GM12878 (cell line): Measurements from ENCODE around the gene SORL1. TPM values are rescaled to one million over a fixed set of nuclear protein-coding genes. Genes with fewer than 3 reads are reported as not detected.

Experiments used
- ATAC-seq: fragments of 200-7000 bp; cut with Tn5 transposase; 3 replicates; pipeline ENCODE4 v1.9.1; 2020; ENCODE audit warnings: mild to moderate bottlenecking, moderate library complexity
- BruUV-seq: library from RNA; stranded (reverse); fragments of 400-500 nt; replicated peaks from 2 replicates; lab custom pipeline; 2021; lab: Mats Ljungman, UMichigan
- CTCF ChIA-PET: fragments of 300-600 bp; sonication (Branson Sonifier 250); formaldehyde crosslinking; extraction: SDS; loops from one replicate; lab custom pipeline; 2021; ENCODE audit warnings: inconsistent platforms; lab: Yijun Ruan, JAX
- POLR2A ChIA-PET: fragments of 350-600 bp; formaldehyde crosslinking; extraction: SDS; loops from one replicate; lab custom pipeline; 2021; ENCODE audit warnings: inconsistent platforms; lab: Charles Lee
- RAD21 ChIA-PET: fragments of 300-600 bp; sonication (Branson Sonifier 250); formaldehyde crosslinking; loops from one replicate; lab custom pipeline; 2023; ENCODE audit warnings: antibody characterized with exemption; ENCODE audit not compliant: unreplicated experiment; lab: Charles Lee
- SMC1A ChIA-PET: fragments of 300-600 bp; sonication (Branson Sonifier 250); formaldehyde crosslinking; loops from one replicate; lab custom pipeline; 2023; ENCODE audit not compliant: unreplicated experiment, uncharacterized antibody; lab: Charles Lee
- DNase-seq: peaks from one replicate; pipeline ENCODE4 v3.0.0-alpha.2; 2011; ENCODE audit warnings: low read depth, low spot score
- FAIRE-seq: peaks from 3 replicates; lab custom pipeline; 2011; peaks lifted over from hg19 to GRCh38; lab: Jason Lieb, UNC
- H2AFZ ChIP-seq: 2 replicates; pipeline ENCODE4 v1.6.0; 2011; ENCODE audit warnings: low read depth, low read length, control low read depth; ENCODE audit not compliant: control insufficient read depth
- H3K27ac ChIP-seq: 2 replicates; pipeline ENCODE4 v1.5.1; 2011; ENCODE audit warnings: control low read depth; ENCODE audit not compliant: control insufficient read depth, insufficient read depth
- H3K27me3 ChIP-seq, 2 experiments: replicated peaks in 1 of 2; 2 replicates each; pipeline versions ENCODE4 v1.6.0 to v1.6.1; 2011; ENCODE audit warnings: low read length in 1 of 2; ENCODE audit not compliant: control insufficient read depth in 2 of 2, insufficient read depth in 2 of 2
- H3K36me3 ChIP-seq, 2 experiments: 2 replicates each; pipeline ENCODE4 v1.5.1; 2011; ENCODE audit warnings: low read length in 1 of 2; ENCODE audit not compliant: control insufficient read depth in 2 of 2, insufficient read depth in 2 of 2
- H3K4me1 ChIP-seq: 2 replicates; pipeline ENCODE4 v1.6.1; 2011; ENCODE audit warnings: mild to moderate bottlenecking, low read length, moderate library complexity, mixed read lengths; ENCODE audit not compliant: control insufficient read depth, insufficient read depth
- H3K4me2 ChIP-seq: 2 replicates; pipeline ENCODE4 v1.6.0; 2011; ENCODE audit warnings: control low read depth; ENCODE audit not compliant: control insufficient read depth, insufficient read depth
- H3K4me3 ChIP-seq: fragments of 200-600 bp; sonication (generic); 2 replicates; pipeline ENCODE4 v1.5.1; 2016
- H3K79me2 ChIP-seq: 2 replicates; pipeline ENCODE4 v1.6.0; 2011; ENCODE audit warnings: low read length; ENCODE audit not compliant: control insufficient read depth, insufficient read depth
- H3K9ac ChIP-seq: 2 replicates; pipeline ENCODE4 v1.8.0; 2011; ENCODE audit warnings: low read length, control low read depth, mixed read lengths; ENCODE audit not compliant: control insufficient read depth, insufficient read depth
- H3K9me3 ChIP-seq: replicated peaks from 3 replicates; pipeline ENCODE4 v1.5.1; 2011; ENCODE audit warnings: mild to moderate bottlenecking, low read length; ENCODE audit not compliant: control insufficient read depth, insufficient read depth
- H4K20me1 ChIP-seq: 2 replicates; pipeline ENCODE4 v1.6.0; 2011; ENCODE audit not compliant: control insufficient read depth, insufficient read depth
- BHLHE40 ChIP-seq, 2 experiments: fragments of 450-650 bp in 1 of 2; IDR thresholded peaks; 2 replicates each; pipeline ENCODE4 v1.6.1; 2011 to 2017; ENCODE audit warnings: low read depth in 2 of 2, borderline replicate concordance in 1 of 2, improper control_type of control experiment in 1 of 2, low read length in 1 of 2, mild to moderate bottlenecking in 1 of 2
- CBFB ChIP-seq: IDR thresholded peaks from 2 replicates; pipeline ENCODE4 v1.6.1; 2016; ENCODE audit warnings: antibody characterized with exemption, low read depth
- CEBPZ ChIP-seq: fragments of 150-350 bp; IDR thresholded peaks from 2 replicates; pipeline ENCODE4 v1.6.1; 2016; ENCODE audit warnings: low read depth, low read length
- MAX ChIP-seq: IDR thresholded peaks from 2 replicates; pipeline ENCODE4 v1.6.1; 2012; ENCODE audit warnings: low read depth, low read length, improper control_type of control experiment
- MEF2B ChIP-seq: fragments of 450-650 bp; IDR thresholded peaks from 2 replicates; pipeline ENCODE4 v1.6.1; 2018; ENCODE audit warnings: mild to moderate bottlenecking, moderate library complexity; ENCODE audit not compliant: partially characterized antibody, poor library complexity, severe bottlenecking
- RUNX3 ChIP-seq: IDR thresholded peaks from 2 replicates; pipeline ENCODE4 v1.6.1; 2012; ENCODE audit warnings: low read length, inconsistent platforms
- SIX5 ChIP-seq: IDR thresholded peaks from 2 replicates; pipeline ENCODE4 v1.6.1; 2011; ENCODE audit warnings: mild to moderate bottlenecking, low read depth, low read length, moderate library complexity; ENCODE audit not compliant: severe bottlenecking
- SP1 ChIP-seq: IDR thresholded peaks from one replicate; pipeline ENCODE4 v1.6.1; 2011; ENCODE audit warnings: low read depth, low read length
- SPI1 ChIP-seq: IDR thresholded peaks from 2 replicates; pipeline ENCODE4 v1.6.1; 2011; ENCODE audit warnings: low read depth, mild to moderate bottlenecking, low read length, moderate library complexity, borderline replicate concordance; ENCODE audit not compliant: insufficient read depth
- SRF ChIP-seq, 2 experiments: IDR thresholded peaks; 2 replicates each; pipeline ENCODE4 v1.6.1; 2011; ENCODE audit warnings: low read depth in 2 of 2, low read length in 2 of 2, mild to moderate bottlenecking in 1 of 2, moderate library complexity in 1 of 2
- WGBS: methylation state at CpG from one replicate; pipeline ENCODE4 v1.1.6; 2016; ENCODE audit warnings: low lambda C conversion rate; ENCODE audit not compliant: insufficient replicate concordance, insufficient coverage; ENCODE audit errors: missing lambda C conversion rate; 5-methylcytosine and 5-hydroxymethylcytosine counted together
- in situ Hi-C: fragments of 300-500 bp; cut with MboI; formaldehyde crosslinking; loops from 9 replicates; pipeline ENCODE4 v1.14.3; 2018; ENCODE audit warnings: mixed read lengths
- intact Hi-C: fragments of 100-400 bp; cut with micrococcal nuclease; formaldehyde crosslinking; loops from one replicate; pipeline ENCODE4 v1.14.2; 2022; ENCODE audit not compliant: unreplicated experiment
- polyA plus RNA-seq, 11 experiments: library from polyadenylated mRNA; depleted of rRNA in 4 of 11; unstranded in 6 of 11; stranded (reverse) in 5 of 11; fragments of >200 nt; fragmentation: Nextera tagmentation in 4 of 11; fragmentation: Illumina TruSeq in 1 of 11; extraction: Ambion mirVana in 4 of 11; extraction: Trizol in 1 of 11; gene quantifications; 1 replicate in 1 of 11; 2 replicates in 10 of 11; pipeline versions ENCODE4 v1.2.1 to v1.2.3, GENCODE V29; 2011 to 2016; ENCODE audit warnings: inconsistent platforms in 2 of 11, missing spikeins in 2 of 11, low read depth in 1 of 11
- total RNA-seq, 4 experiments: library from RNA; depleted of rRNA in 3 of 4; stranded (reverse); fragments of >200 nt in 3 of 4; fragmentation: Illumina TruSeq in 1 of 4; extraction: Trizol in 1 of 4; gene quantifications; 2 replicates each; pipeline versions ENCODE4 v1.2.1 to v1.2.3, GENCODE V29; 2013 to 2021

SORL1 gene
- total and polyA plus RNA-seq, 10 of the 15 experiments (the other 5 are each of a cell fraction or from before 2014, with no cell fraction given), result 20.2 to 107 (median 59.9) TPM

- TF ChIP-seq MAX (no peak), SP1 (no peak), SRF (IDR thresholded peaks at IDR 0.05; ENCODE audit: low read depth in 2 of 2, low read length in 2 of 2) (no peak), CBFB (no peak), MEF2B (no peak), SIX5 (no peak)
These were observed 108.1 kb downstream of the SORL1 start (continued) for GRCh38 chr11:121560236-121560635.

GRCh38 chr11:121561240-121561639 lies 109.1 kb downstream of the SORL1 start:
- in situ Hi-C loops (no loop called here), intact Hi-C loops (no loop called here)
- POLR2A ChIA-PET, result no interaction called here
- Histone ChIP-seq H3K36me3 (peaks cover 28 to 52% of the 10 kb centered on the region in 2 experiments), H4K20me1 (no peaks in the 10 kb centered on the region; the same call in 1 of the 2 replicates), H3K4me2 (no peak overlapping the region), H3K27me3 (no peaks in the 10 kb centered on the region), H3K9ac (no peak overlapping the region), H3K9me3 (no peaks in the 10 kb centered on the region), H3K27ac (no peak overlapping the region; the same call in 1 of the 2 replicates), H3K4me1 (peaks cover 28% of the 10 kb centered on the region), H3K79me2 (peaks cover 23% of the 10 kb centered on the region), H3K4me3 (no peak overlapping the region), H2AFZ (no peak overlapping the region)
- DNase-seq, result no peak
- peak; percentile 14; the same call in 1 of the 2 replicates for TF ChIP-seq RUNX3
- TF ChIP-seq BHLHE40 (IDR thresholded peaks at IDR 0.05; ENCODE audit: borderline replicate concordance in 1 of 2, low read depth in 2 of 2, low read length in 1 of 2), result peak in 1 of 2 experiments; percentile 15; a peak in 1 of 4 replicates
- TF ChIP-seq SPI1, result no peak
- TF ChIP-seq CEBPZ, result no peak
- BruUV-seq, result no TSS peak
- RAD21 ChIA-PET, result no interaction called here
- CTCF ChIA-PET, result no interaction called here
- no peak for FAIRE-seq
- SMC1A ChIA-PET, result interaction anchor here (1.0 to 1.6 kb wide), 4 partner anchors 10 to 95 kb away, joined by 3 to 4 read pairs (median 4); no protein-coding TSS in a partner anchor
- no peak; the same call in 2 of the 3 replicates for ATAC-seq
- 36% methylated on average over 5 of the region's 5 CpGs for WGBS
